ENCODE data around the gene ST6GALNAC6. TPM values are rescaled to one million over a fixed set of nuclear protein-coding genes. Genes with fewer than 3 reads are reported as not detected.
A peak's percentile ranks its signal among the peaks of the same experiment; 100 is the strongest.

ST6GALNAC6 gene
- total RNA-seq, 1 donor from 2014 or later: 48.4 TPM

GRCh38 chr9:127868278-127868902 lies 31.0 kb downstream of the ST6GALNAC6 start:
- H3K36me3 ChIP-seq: peaks cover 56% of the 10 kb centered on the region
- H3K27ac ChIP-seq (replicated peaks): peak overlapping the region; percentile 97
- peaks cover 85% of the 10 kb centered on the region for H3K4me1 ChIP-seq
- TF ChIP-seq, protein P1, sequence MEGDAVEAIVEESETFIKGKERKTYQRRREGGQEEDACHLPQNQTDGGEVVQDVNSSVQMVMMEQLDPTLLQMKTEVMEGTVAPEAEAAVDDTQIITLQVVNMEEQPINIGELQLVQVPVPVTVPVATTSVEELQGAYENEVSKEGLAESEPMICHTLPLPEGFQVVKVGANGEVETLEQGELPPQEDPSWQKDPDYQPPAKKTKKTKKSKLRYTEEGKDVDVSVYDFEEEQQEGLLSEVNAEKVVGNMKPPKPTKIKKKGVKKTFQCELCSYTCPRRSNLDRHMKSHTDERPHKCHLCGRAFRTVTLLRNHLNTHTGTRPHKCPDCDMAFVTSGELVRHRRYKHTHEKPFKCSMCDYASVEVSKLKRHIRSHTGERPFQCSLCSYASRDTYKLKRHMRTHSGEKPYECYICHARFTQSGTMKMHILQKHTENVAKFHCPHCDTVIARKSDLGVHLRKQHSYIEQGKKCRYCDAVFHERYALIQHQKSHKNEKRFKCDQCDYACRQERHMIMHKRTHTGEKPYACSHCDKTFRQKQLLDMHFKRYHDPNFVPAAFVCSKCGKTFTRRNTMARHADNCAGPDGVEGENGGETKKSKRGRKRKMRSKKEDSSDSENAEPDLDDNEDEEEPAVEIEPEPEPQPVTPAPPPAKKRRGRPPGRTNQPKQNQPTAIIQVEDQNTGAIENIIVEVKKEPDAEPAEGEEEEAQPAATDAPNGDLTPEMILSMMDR (IDR thresholded peaks at IDR 0.05; ENCODE audit: borderline replicate concordance): no peak
- no peaks in the 10 kb centered on the region for H3K27me3 ChIP-seq (ENCODE audit: low read depth)
- intact Hi-C loops (cut with micrococcal nuclease): no loop called here
- DNase-seq: no peak
- peak overlapping the region; percentile 40 for H3K4me3 ChIP-seq
- no peaks in the 10 kb centered on the region for H3K9me3 ChIP-seq (replicated peaks)

DNA sequence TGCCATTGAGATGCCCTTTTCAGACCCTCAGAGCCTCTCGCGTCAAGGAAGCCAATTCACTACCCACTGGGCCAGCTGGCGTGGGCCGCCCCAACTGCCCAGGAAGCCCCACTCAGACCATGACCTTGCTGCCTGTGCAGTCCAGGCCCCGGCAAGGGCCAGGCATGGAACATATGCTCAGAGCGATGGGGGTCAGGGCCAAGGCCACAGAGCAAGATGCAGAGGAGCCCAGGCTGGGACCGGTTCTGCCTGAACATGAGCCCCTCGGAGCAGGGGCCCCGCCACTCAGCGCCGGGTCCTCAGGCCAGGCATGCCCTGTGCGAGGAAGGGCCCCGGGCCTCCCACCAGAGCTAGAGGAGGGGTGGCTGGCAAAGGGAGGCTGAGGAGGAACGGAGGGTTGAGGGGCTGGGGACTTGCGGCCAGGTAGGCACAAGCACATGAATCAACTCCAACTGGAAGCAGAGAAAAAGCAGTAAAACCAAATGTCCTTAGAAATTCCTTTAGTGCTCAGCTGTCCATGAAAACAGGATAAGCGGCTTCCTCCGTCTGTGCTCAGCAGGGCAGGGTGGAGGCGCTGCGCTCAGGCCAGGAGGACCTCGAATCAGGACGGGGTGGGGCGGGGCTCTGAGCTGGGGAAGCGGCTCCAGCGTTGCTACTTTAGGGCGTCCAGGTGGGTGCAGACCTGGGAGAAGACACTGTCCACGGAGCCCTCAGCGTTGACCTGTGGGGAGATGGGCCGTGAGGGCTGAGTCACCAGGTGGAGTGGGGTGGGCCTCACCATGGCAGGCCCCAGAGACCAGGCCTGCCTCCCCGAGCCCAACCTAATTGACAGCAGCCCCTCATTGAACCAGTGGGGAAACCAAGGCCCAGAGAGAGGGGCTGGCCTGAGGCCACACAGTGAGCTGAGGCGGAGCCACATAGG lies 31.8 kb downstream of the ST6GALNAC6 start:
- intact Hi-C loops (cut with micrococcal nuclease): no loop called here

DNA sequence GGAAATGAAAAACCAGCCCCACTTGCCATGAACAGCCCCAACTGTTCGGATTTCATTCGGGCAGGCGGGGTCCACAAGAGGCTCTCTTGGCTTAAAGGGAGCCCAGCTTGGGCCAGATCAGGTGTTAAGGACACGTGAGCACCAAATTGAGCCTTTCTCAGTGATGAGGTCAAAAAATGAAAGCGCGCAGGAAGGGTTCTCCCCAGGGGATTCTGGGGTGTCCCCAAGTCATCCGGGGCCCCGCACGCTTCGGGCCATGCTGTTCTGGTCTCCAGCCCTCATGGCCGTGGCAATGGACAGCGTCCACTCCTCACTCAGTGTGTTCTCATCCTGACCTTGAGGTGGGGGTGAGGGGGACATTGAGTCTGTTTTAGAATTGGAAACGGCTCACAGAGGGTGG lies 32.9 kb downstream of the ST6GALNAC6 start:
- Histone ChIP-seq H3K9me3 (replicated peaks) (no peaks in the 10 kb centered on the region), H3K4me1 (peaks cover 93% of the 10 kb centered on the region), H3K27me3 (ENCODE audit: low read depth) (no peaks in the 10 kb centered on the region), H3K27ac (replicated peaks) (peak overlapping the region; percentile 97), H3K4me3 (no peak overlapping the region), H3K36me3 (peaks cover 37% of the 10 kb centered on the region)
- no peak for DNase-seq
- TF ChIP-seq, protein P1 (IDR thresholded peaks at IDR 0.05; ENCODE audit: borderline replicate concordance): no peak
- intact Hi-C loops (cut with micrococcal nuclease): no loop called here

More for the DNA sequence above, 31.8 kb downstream of the ST6GALNAC6 start:
- no peaks in the 10 kb centered on the region for H3K27me3 ChIP-seq (ENCODE audit: low read depth)
- peak overlapping the region; percentile 40 for H3K4me3 ChIP-seq
- DNase-seq: peak; percentile 60
- TF ChIP-seq, protein P1 (IDR thresholded peaks at IDR 0.05; ENCODE audit: borderline replicate concordance): no peak
- H3K4me1 ChIP-seq: peaks cover 85% of the 10 kb centered on the region
- peak overlapping the region; percentile 97 for H3K27ac ChIP-seq (replicated peaks)
- no peaks in the 10 kb centered on the region for H3K9me3 ChIP-seq (replicated peaks)
- peaks cover 48% of the 10 kb centered on the region for H3K36me3 ChIP-seq

- Histone ChIP-seq H3K4me1 (peaks cover 94% of the 10 kb centered on the region), H3K4me3 (no peak overlapping the region), H3K27ac (replicated peaks) (peak overlapping the region; percentile 97), H3K9me3 (replicated peaks) (no peaks in the 10 kb centered on the region), H3K27me3 (ENCODE audit: low read depth) (no peaks in the 10 kb centered on the region), H3K36me3 (peaks cover 31% of the 10 kb centered on the region)
- DNase-seq: no peak
- intact Hi-C loops (cut with micrococcal nuclease): no loop called here
- TF ChIP-seq, protein P1 (IDR thresholded peaks at IDR 0.05; ENCODE audit: borderline replicate concordance): no peak
Observed at GRCh38 chr9:127865645-127866464, 33.5 kb downstream of the ST6GALNAC6 start.

GRCh38 chr9:127863191-127863621 lies 36.2 kb downstream of the ST6GALNAC6 start:
- H3K4me1 ChIP-seq: peaks cover 97% of the 10 kb centered on the region
- no peak for DNase-seq
- TF ChIP-seq, protein P1 (IDR thresholded peaks at IDR 0.05; ENCODE audit: borderline replicate concordance): no peak
- H3K4me3 ChIP-seq: peak overlapping the region; percentile 2
- H3K36me3 ChIP-seq: peaks cover 9% of the 10 kb centered on the region
- no peaks in the 10 kb centered on the region for H3K9me3 ChIP-seq (replicated peaks)
- intact Hi-C loops (cut with micrococcal nuclease): no loop called here
- H3K27ac ChIP-seq (replicated peaks): peak overlapping the region; percentile 97
- H3K27me3 ChIP-seq (ENCODE audit: low read depth): no peaks in the 10 kb centered on the region
